ENCODE results near the gene GARNL3.

The GARNL3 gene

GRCh38 chr9:127415657-127416056, 151.1 kb downstream of the GARNL3 start:
- no peak for DNase-seq

- no peak for DNase-seq
These were observed 152.8 kb downstream of the GARNL3 start for GRCh38 chr9:127417131-127418036.

- DNase-seq: peak; percentile 50
These were observed 153.5 kb downstream of the GARNL3 start for GRCh38 chr9:127418037-127418471.

GRCh38 chr9:127419348-127419747, 154.8 kb downstream of the GARNL3 start:
- DNase-seq: no peak

- DNase-seq: no peak
These were observed 156.5 kb downstream of the GARNL3 start for GRCh38 chr9:127421057-127421456.

GRCh38 chr9:127422133-127422782, 157.7 kb downstream of the GARNL3 start:
- no peak for DNase-seq

GRCh38 chr9:127422787-127423186, 158.2 kb downstream of the GARNL3 start:
- DNase-seq: no peak

- DNase-seq: no peak
These were observed 158.9 kb downstream of the GARNL3 start for GRCh38 chr9:127423476-127423933.

GRCh38 chr9:127423934-127424675, 159.5 kb downstream of the GARNL3 start, which contains the start of gene ZNF79:
ZNF79 (plus strand) TSS chr9:127424382; CDS start chr9:127424788, 406 bp downstream.
- peak; percentile 90 for DNase-seq

GRCh38 chr9:127424676-127424999, 160.1 kb downstream of the GARNL3 start:
- DNase-seq: no peak

GRCh38 chr9:127426756-127427155, 162.2 kb downstream of the GARNL3 start:
- DNase-seq: no peak

GRCh38 chr9:127428348-127428747, 163.8 kb downstream of the GARNL3 start:
- DNase-seq: no peak

GRCh38 chr9:127430415-127430814, 165.8 kb downstream of the GARNL3 start:
- no peak for DNase-seq

GRCh38 chr9:127437497-127438264, 173.1 kb downstream of the GARNL3 start:
- DNase-seq: peak; percentile 43

- no peak for DNase-seq
These were observed 173.8 kb downstream of the GARNL3 start for GRCh38 chr9:127438394-127438793.
